ENCODE results near the gene CMTR2.

DNA sequence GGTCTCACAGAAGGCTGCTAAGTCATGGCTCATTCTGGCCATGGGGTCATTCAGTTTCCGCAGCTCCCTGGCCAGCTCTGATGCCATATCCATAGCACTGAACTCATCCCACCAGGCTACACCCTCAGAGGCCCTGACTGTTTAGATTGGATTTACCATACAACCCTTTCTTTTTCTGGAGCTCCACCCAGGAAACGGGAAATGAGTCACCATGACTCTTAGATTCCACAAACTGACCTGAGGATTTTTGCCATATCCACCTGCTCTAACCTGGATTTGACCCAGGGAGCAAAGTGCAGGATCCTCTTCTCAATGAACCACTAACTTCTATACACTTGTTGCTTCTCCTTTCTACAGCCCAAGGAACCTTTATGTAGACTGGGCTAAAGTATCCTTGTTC is 49.0 kb upstream of the CMTR2 start:
- TF ChIP-seq, protein P1, sequence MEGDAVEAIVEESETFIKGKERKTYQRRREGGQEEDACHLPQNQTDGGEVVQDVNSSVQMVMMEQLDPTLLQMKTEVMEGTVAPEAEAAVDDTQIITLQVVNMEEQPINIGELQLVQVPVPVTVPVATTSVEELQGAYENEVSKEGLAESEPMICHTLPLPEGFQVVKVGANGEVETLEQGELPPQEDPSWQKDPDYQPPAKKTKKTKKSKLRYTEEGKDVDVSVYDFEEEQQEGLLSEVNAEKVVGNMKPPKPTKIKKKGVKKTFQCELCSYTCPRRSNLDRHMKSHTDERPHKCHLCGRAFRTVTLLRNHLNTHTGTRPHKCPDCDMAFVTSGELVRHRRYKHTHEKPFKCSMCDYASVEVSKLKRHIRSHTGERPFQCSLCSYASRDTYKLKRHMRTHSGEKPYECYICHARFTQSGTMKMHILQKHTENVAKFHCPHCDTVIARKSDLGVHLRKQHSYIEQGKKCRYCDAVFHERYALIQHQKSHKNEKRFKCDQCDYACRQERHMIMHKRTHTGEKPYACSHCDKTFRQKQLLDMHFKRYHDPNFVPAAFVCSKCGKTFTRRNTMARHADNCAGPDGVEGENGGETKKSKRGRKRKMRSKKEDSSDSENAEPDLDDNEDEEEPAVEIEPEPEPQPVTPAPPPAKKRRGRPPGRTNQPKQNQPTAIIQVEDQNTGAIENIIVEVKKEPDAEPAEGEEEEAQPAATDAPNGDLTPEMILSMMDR (IDR thresholded peaks at IDR 0.05): no peak
- TF ChIP-seq POLR2A (IDR thresholded peaks at IDR 0.05): no peak

Measured in testis (tissue), 2 donors.